GM19025 (cell line): ENCODE data around the gene EFNA5.
"Not testable (repeated sequence)": the region's sequence is repeated elsewhere in the genome, so short reads cannot be mapped to it uniquely, and the experiment has no call there.

Experiments used
- ATAC-seq: cut with Tn5 transposase; IDR thresholded peaks from one replicate; pipeline ENCODE4 v1.9.1; 2021; ENCODE audit warnings: mild to moderate bottlenecking, low read depth, moderate library complexity; ENCODE audit not compliant: unreplicated experiment

EFNA5 gene

GRCh38 chr5:107363768-107364167 is 307.0 kb downstream of the EFNA5 start:
- ATAC-seq: no peak

- no peak for ATAC-seq
Measured at GRCh38 chr5:107361945-107362344, 308.8 kb downstream of the EFNA5 start.

- ATAC-seq: no peak
Measured at GRCh38 chr5:107359916-107360234, 310.9 kb downstream of the EFNA5 start.

- ATAC-seq: no peak
Measured at GRCh38 chr5:107359033-107359915, 311.5 kb downstream of the EFNA5 start.

- ATAC-seq: no peak
Measured at GRCh38 chr5:107356891-107357290, 313.8 kb downstream of the EFNA5 start.

GRCh38 chr5:107352576-107352975 is 318.2 kb downstream of the EFNA5 start:
- ATAC-seq: no peak

- ATAC-seq: not testable (repeated sequence)
Measured at GRCh38 chr5:107346580-107346979, 324.2 kb downstream of the EFNA5 start.

- ATAC-seq: no peak
Measured at GRCh38 chr5:107342371-107342770, 328.4 kb downstream of the EFNA5 start.

- ATAC-seq: no peak
Measured at GRCh38 chr5:107341376-107342084, 329.2 kb downstream of the EFNA5 start.

GRCh38 chr5:107340631-107341030 is 330.1 kb downstream of the EFNA5 start:
- ATAC-seq: no peak

- no peak for ATAC-seq
Measured at GRCh38 chr5:107338335-107338734, 332.4 kb downstream of the EFNA5 start.

- no peak for ATAC-seq
Measured at GRCh38 chr5:107337281-107337680, 333.5 kb downstream of the EFNA5 start.

GRCh38 chr5:107331882-107332281 is 338.9 kb downstream of the EFNA5 start:
- no peak for ATAC-seq

GRCh38 chr5:107331312-107331711 is 339.4 kb downstream of the EFNA5 start:
- ATAC-seq: no peak

- ATAC-seq: no peak
Measured at GRCh38 chr5:107330903-107331302, 339.8 kb downstream of the EFNA5 start.

- no peak for ATAC-seq
Measured at GRCh38 chr5:107329850-107330249, 340.9 kb downstream of the EFNA5 start.
